Measurements from ENCODE around the gene SEMA5A. TPM values are rescaled to one million over a fixed set of nuclear protein-coding genes. Genes with fewer than 3 reads are reported as not detected.

The SEMA5A gene
- total RNA-seq, 1 donor from 2014 or later: 189 TPM

GRCh38 chr5:9033524-9033923 lies 512.4 kb downstream of the SEMA5A start:
- peaks cover 9% of the 10 kb centered on the region for H3K4me1 Mint-ChIP-seq (ENCODE audit: unreplicated experiment)
- no peaks in the 10 kb centered on the region for H3K9me3 Mint-ChIP-seq (ENCODE audit: unreplicated experiment)
- no peak overlapping the region for H3K4me3 Mint-ChIP-seq (ENCODE audit: unreplicated experiment)
- DNase-seq (ENCODE audit: extremely low spot score, unreplicated experiment): no peak
- H3K27me3 Mint-ChIP-seq (ENCODE audit: unreplicated experiment): no peaks in the 10 kb centered on the region
- H3K36me3 Mint-ChIP-seq (ENCODE audit: unreplicated experiment): peaks cover 1% of the 10 kb centered on the region
- no peak overlapping the region for H3K27ac Mint-ChIP-seq (ENCODE audit: unreplicated experiment)
- no peak for TF ChIP-seq CTCF (IDR thresholded peaks at IDR 0.05)

- Mint-ChIP-seq H3K4me3 (ENCODE audit: unreplicated experiment) (no peak overlapping the region), H3K4me1 (ENCODE audit: unreplicated experiment) (peaks cover 6% of the 10 kb centered on the region), H3K36me3 (ENCODE audit: unreplicated experiment) (peaks cover 20% of the 10 kb centered on the region), H3K27me3 (ENCODE audit: unreplicated experiment) (no peaks in the 10 kb centered on the region), H3K27ac (ENCODE audit: unreplicated experiment) (no peak overlapping the region), H3K9me3 (ENCODE audit: unreplicated experiment) (peaks cover 43% of the 10 kb centered on the region)
- DNase-seq (ENCODE audit: extremely low spot score, unreplicated experiment): no peak
- no peak for TF ChIP-seq CTCF (IDR thresholded peaks at IDR 0.05)
Measured at GRCh38 chr5:9025942-9026341, 519.9 kb downstream of the SEMA5A start.

- no peak for DNase-seq (ENCODE audit: extremely low spot score, unreplicated experiment)
- Mint-ChIP-seq H3K27ac (ENCODE audit: unreplicated experiment) (no peak overlapping the region), H3K9me3 (ENCODE audit: unreplicated experiment) (peaks cover 35% of the 10 kb centered on the region), H3K4me3 (ENCODE audit: unreplicated experiment) (no peak overlapping the region), H3K4me1 (ENCODE audit: unreplicated experiment) (peaks cover 24% of the 10 kb centered on the region), H3K36me3 (ENCODE audit: unreplicated experiment) (peaks cover 17% of the 10 kb centered on the region), H3K27me3 (ENCODE audit: unreplicated experiment) (no peaks in the 10 kb centered on the region)
- TF ChIP-seq CTCF (IDR thresholded peaks at IDR 0.05): no peak
Measured at GRCh38 chr5:9020996-9021395, 524.9 kb downstream of the SEMA5A start.

GRCh38 chr5:9015937-9016270 lies 530.0 kb downstream of the SEMA5A start:
- Mint-ChIP-seq H3K4me3 (ENCODE audit: unreplicated experiment) (no peak overlapping the region), H3K27me3 (ENCODE audit: unreplicated experiment) (no peaks in the 10 kb centered on the region), H3K4me1 (ENCODE audit: unreplicated experiment) (peaks cover 53% of the 10 kb centered on the region), H3K9me3 (ENCODE audit: unreplicated experiment) (peaks cover 8% of the 10 kb centered on the region), H3K36me3 (ENCODE audit: unreplicated experiment) (peaks cover 3% of the 10 kb centered on the region), H3K27ac (ENCODE audit: unreplicated experiment) (peak overlapping the region; percentile 70)
- no peak for DNase-seq (ENCODE audit: extremely low spot score, unreplicated experiment)
- TF ChIP-seq CTCF (IDR thresholded peaks at IDR 0.05): no peak

- no peaks in the 10 kb centered on the region for H3K36me3 Mint-ChIP-seq (ENCODE audit: unreplicated experiment)
- no peaks in the 10 kb centered on the region for H3K27me3 Mint-ChIP-seq (ENCODE audit: unreplicated experiment)
- TF ChIP-seq CTCF (IDR thresholded peaks at IDR 0.05): no peak
- H3K9me3 Mint-ChIP-seq (ENCODE audit: unreplicated experiment): peaks cover 8% of the 10 kb centered on the region
- peaks cover 57% of the 10 kb centered on the region for H3K4me1 Mint-ChIP-seq (ENCODE audit: unreplicated experiment)
- no peak for DNase-seq (ENCODE audit: extremely low spot score, unreplicated experiment)
- no peak overlapping the region for H3K4me3 Mint-ChIP-seq (ENCODE audit: unreplicated experiment)
- peak overlapping the region; percentile 77 for H3K27ac Mint-ChIP-seq (ENCODE audit: unreplicated experiment)
Measured at GRCh38 chr5:9015260-9015936, 530.5 kb downstream of the SEMA5A start.
